Neutrophil (primary cell): ENCODE data around the gene ZNF710.

Source experiments
- H3K27ac ChIP-seq: fragments of 200-600 bp; sonication (generic); 2 replicates; pipeline ENCODE4 v1.5.1; 2016; ENCODE audit warnings: mild to moderate bottlenecking, moderate library complexity
- H3K27me3 ChIP-seq: fragments of 200-600 bp; sonication (generic); 2 replicates; pipeline ENCODE4 v1.6.0; 2016; ENCODE audit warnings: mild to moderate bottlenecking
- H3K36me3 ChIP-seq: fragments of 200-600 bp; sonication (generic); 2 replicates; pipeline ENCODE4 v1.5.1; 2017
- H3K4me1 ChIP-seq, 2 experiments: fragments of 200-600 bp in 1 of 2; sonication (generic) in 1 of 2; 1 replicate in 1 of 2; 2 replicates in 1 of 2; pipeline versions ENCODE4 v1.5.1 to v1.6.1; 2013 to 2016; ENCODE audit warnings: low read depth in 1 of 2, low read length in 1 of 2, mild to moderate bottlenecking in 1 of 2, moderate library complexity in 1 of 2; ENCODE audit not compliant: control insufficient read depth in 1 of 2, insufficient read depth in 1 of 2
- H3K4me3 ChIP-seq, 2 experiments: fragments of 200-600 bp in 1 of 2; sonication (generic) in 1 of 2; 1 replicate in 1 of 2; 2 replicates in 1 of 2; pipeline ENCODE4 v1.5.1; 2013 to 2016; ENCODE audit warnings: low read depth in 1 of 2, low read length in 1 of 2, mild to moderate bottlenecking in 1 of 2, moderate library complexity in 1 of 2
- H3K9me3 ChIP-seq: fragments of 200-600 bp; sonication (generic); 2 replicates; pipeline ENCODE4 v1.5.1; 2016
- TF ChIP-seq, protein P1 (sequence below): fragments of 200-600 bp; sonication (generic); IDR thresholded peaks from 2 replicates; pipeline ENCODE4 v1.5.1; 2016; ENCODE audit warnings: antibody characterized with exemption

ZNF710 gene

DNA sequence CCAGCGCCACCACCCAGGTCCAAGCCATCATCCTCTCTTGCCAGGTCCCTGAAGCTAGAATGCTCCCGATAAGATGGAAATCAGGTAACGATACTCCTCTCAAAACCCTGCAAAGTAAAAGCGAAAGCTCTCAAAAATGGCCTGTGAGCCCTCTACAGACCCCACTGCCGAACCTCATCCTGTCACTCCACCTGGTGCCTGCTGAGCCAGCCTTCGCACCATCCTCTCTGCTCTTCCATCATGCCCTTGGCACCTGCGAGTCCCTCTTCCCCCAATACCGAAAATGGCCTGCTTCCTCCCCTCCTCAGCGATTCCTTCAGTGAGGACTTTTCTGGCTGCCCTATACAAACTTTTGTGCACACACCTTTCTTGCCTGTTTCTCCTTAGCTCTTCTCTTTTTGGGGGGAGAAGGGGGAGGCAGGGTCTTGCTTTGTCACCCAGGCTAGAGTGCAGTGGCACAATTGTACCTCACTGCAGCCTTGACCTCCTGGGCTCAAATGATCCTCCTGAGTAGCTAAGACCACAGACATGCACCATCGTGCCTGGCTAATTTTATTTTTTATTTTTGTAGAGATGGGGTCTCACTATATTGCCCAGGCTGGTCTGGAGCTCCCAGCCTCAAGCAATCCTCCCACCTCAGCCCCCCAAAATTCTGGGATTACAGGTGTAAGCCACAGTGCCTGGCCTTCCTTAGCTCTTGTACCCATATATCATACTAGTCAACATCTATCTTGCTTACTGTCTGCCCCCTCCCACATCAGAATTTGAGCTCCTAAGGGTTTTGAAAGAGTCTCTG lies 98.1 kb downstream of the ZNF710 start:
- H3K4me1 ChIP-seq: peaks cover 33% of the 10 kb centered on the region in 2 experiments
- TF ChIP-seq, protein P1, sequence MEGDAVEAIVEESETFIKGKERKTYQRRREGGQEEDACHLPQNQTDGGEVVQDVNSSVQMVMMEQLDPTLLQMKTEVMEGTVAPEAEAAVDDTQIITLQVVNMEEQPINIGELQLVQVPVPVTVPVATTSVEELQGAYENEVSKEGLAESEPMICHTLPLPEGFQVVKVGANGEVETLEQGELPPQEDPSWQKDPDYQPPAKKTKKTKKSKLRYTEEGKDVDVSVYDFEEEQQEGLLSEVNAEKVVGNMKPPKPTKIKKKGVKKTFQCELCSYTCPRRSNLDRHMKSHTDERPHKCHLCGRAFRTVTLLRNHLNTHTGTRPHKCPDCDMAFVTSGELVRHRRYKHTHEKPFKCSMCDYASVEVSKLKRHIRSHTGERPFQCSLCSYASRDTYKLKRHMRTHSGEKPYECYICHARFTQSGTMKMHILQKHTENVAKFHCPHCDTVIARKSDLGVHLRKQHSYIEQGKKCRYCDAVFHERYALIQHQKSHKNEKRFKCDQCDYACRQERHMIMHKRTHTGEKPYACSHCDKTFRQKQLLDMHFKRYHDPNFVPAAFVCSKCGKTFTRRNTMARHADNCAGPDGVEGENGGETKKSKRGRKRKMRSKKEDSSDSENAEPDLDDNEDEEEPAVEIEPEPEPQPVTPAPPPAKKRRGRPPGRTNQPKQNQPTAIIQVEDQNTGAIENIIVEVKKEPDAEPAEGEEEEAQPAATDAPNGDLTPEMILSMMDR: no peak
- no peaks in the 10 kb centered on the region for H3K9me3 ChIP-seq
- no peaks in the 10 kb centered on the region for H3K36me3 ChIP-seq
- H3K27me3 ChIP-seq: peaks cover 17% of the 10 kb centered on the region
- no peak overlapping the region for H3K4me3 ChIP-seq
- no peak overlapping the region for H3K27ac ChIP-seq

- Histone ChIP-seq H3K36me3 (no peaks in the 10 kb centered on the region), H3K4me3 (no peak overlapping the region), H3K9me3 (no peaks in the 10 kb centered on the region), H3K27ac (no peak overlapping the region), H3K4me1 (peaks cover 33% of the 10 kb centered on the region in 2 experiments), H3K27me3 (peaks cover 26% of the 10 kb centered on the region)
- TF ChIP-seq, protein P1: no peak
Observed at GRCh38 chr15:90099868-90100831, 99.0 kb downstream of the ZNF710 start.

DNA sequence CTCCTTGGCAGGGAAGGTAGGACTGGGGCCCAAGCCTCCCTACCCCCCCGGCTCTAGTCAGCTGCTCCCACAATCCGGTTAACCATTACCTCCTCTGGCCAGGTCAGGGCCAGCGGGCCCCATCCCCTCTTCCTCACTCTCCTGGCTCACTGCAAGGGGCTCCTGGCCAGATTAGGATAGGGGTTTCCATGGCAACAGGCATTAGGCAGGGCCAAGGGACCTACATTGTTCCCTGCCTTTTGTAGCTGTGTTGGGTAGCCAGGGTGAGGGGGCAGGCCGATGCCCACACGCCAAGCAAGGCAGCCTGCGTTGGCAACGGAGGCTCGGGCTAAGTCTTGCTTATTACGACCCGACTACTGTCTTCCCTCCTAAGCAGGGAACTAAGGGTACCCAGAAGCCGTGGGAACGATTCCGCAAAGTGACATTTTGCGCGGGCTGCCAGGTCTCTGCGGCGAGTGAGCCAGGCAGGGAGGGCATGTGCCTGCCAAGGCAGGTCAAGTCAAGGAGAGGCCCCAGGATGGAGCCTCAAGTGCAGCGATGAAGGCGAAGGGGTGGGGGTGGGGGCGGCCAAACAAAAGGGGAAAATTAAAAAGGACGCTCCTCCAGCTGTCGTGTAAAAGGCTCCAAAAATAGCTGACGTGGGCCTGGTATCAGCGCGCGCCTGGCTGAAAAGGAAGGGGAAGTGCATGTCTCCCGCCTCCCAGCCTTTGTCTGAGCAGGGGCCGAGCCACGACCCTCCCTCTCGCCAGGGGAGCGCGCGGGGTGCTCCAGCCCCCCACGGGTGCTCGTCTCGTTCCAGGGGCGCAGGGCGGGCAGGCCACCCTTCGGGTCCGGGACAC lies 100.2 kb downstream of the ZNF710 start:
- no peaks in the 10 kb centered on the region for H3K36me3 ChIP-seq
- peak overlapping the region; percentile 72 to 73 for H3K4me3 ChIP-seq
- H3K9me3 ChIP-seq: no peaks in the 10 kb centered on the region
- peaks cover 28% of the 10 kb centered on the region for H3K27me3 ChIP-seq
- TF ChIP-seq, protein P1: no peak
- H3K27ac ChIP-seq: peak overlapping the region; percentile 78
- H3K4me1 ChIP-seq: peaks cover 33% of the 10 kb centered on the region in 2 experiments

- TF ChIP-seq, protein P1: peak; percentile 53
- no peaks in the 10 kb centered on the region for H3K9me3 ChIP-seq
- H3K27me3 ChIP-seq: peaks cover 31% of the 10 kb centered on the region
- H3K4me3 ChIP-seq: peak within 1 kb of the TSS; percentile 72 to 73
- H3K27ac ChIP-seq: peak within 1 kb of the TSS; percentile 78
- H3K36me3 ChIP-seq: no peaks in the 10 kb centered on the region
- H3K4me1 ChIP-seq: peaks cover 31 to 32% of the 10 kb centered on the region in 2 experiments
Observed at GRCh38 chr15:90101969-90102890, 101.1 kb downstream of the ZNF710 start, which contains the start of gene IDH2. IDH2 (minus strand) TSS chr15:90102468; CDS start chr15:90102390, 78 bp downstream.
